Keratinocyte (primary cell): Measurements from ENCODE around the gene HAAO.

Source experiments
- CTCF ChIP-seq, 3 experiments: IDR thresholded peaks in 1 of 3; conservative IDR thresholded peaks in 1 of 3; optimal IDR thresholded peaks in 1 of 3; 2 replicates in 2 of 3; 3 replicates in 1 of 3; pipeline versions ENCODE3 to v1.5.1; 2011; ENCODE audit warnings: low read length in 3 of 3, mild to moderate bottlenecking in 3 of 3, moderate library complexity in 2 of 3, control low read depth in 1 of 3, inconsistent platforms in 1 of 3; ENCODE audit not compliant: insufficient read depth in 2 of 3; ENCODE audit errors: extremely low read depth in 1 of 3
- EZH2 ChIP-seq: IDR thresholded peaks from one replicate; pipeline ENCODE4 v1.6.1; 2012; ENCODE audit warnings: inconsistent platforms, mild to moderate bottlenecking, low read length, moderate library complexity

GRCh38 chr2:42835577-42836371, 43.4 kb upstream of the HAAO start:
- TF ChIP-seq CTCF (optimal IDR thresholded peaks at IDR 0.05 in 1 of 3, IDR thresholded peaks at IDR 0.05 in 1 of 3, conservative IDR thresholded peaks at IDR 0.05 in 1 of 3; ENCODE audit: extremely low read depth in 1 of 3, insufficient read depth in 2 of 3, low read length in 3 of 3), result no peak
- TF ChIP-seq EZH2, result no peak
